Spleen (tissue), 11 donors: ENCODE data around the gene EBF4. TPM values are rescaled to one million over a fixed set of nuclear protein-coding genes. Genes with fewer than 3 reads are reported as not detected.

ENCODE experiments used
- DNase-seq: peaks from one replicate; pipeline ENCODE4 v3.0.0-alpha.2; 2020
- H3K27ac ChIP-seq, 8 donors: fragments of 200-600 bp; sonication (generic) in 7 of 8; 1 replicate in 4 of 8; 2 replicates in 4 of 8; pipeline versions ENCODE4 v1.5.0 to v1.8.0; 2016 to 2021; ENCODE audit warnings: inconsistent platforms in 4 of 8, mild to moderate bottlenecking in 4 of 8, moderate library complexity in 1 of 8
- H3K27me3 ChIP-seq, 7 donors: fragments of 200-600 bp; sonication (generic) in 6 of 7; replicated peaks in 1 of 7; 1 replicate in 4 of 7; 2 replicates in 3 of 7; pipeline versions ENCODE4 v1.5.0 to v1.8.0; 2016 to 2021; ENCODE audit warnings: inconsistent platforms in 3 of 7, mild to moderate bottlenecking in 1 of 7
- H3K36me3 ChIP-seq, 6 donors: fragments of 200-600 bp; sonication (generic) in 5 of 6; 1 replicate in 4 of 6; 2 replicates in 2 of 6; pipeline versions ENCODE4 v1.5.0 to v1.8.0; 2016 to 2021; ENCODE audit warnings: inconsistent platforms in 2 of 6
- H3K4me1 ChIP-seq, 6 donors: fragments of 200-600 bp; sonication (generic) in 5 of 6; 1 replicate in 3 of 6; 2 replicates in 3 of 6; pipeline versions ENCODE4 v1.5.0 to v1.8.0; 2016 to 2021; ENCODE audit warnings: inconsistent platforms in 3 of 6
- H3K4me3 ChIP-seq, 8 donors: fragments of 200-600 bp; sonication (generic) in 7 of 8; 1 replicate in 4 of 8; 2 replicates in 4 of 8; pipeline versions ENCODE4 v1.5.0 to v1.8.0; 2016 to 2021; ENCODE audit warnings: inconsistent platforms in 4 of 8, mild to moderate bottlenecking in 4 of 8, moderate library complexity in 2 of 8
- H3K9me3 ChIP-seq, 8 donors: fragments of 200-600 bp; sonication (generic) in 7 of 8; 1 replicate in 4 of 8; 2 replicates in 4 of 8; pipeline versions ENCODE4 v1.5.0 to v1.8.0; 2016 to 2021; ENCODE audit warnings: inconsistent platforms in 4 of 8
- POLR2A ChIP-seq, 3 donors: fragments of 450-650 bp; IDR thresholded peaks; one replicate each; pipeline ENCODE4 v1.5.1; 2017; ENCODE audit warnings: antibody characterized with exemption in 3 of 3, mild to moderate bottlenecking in 1 of 3
- POLR2AphosphoS5 ChIP-seq, 3 donors: sonication (generic); formaldehyde crosslinking; IDR thresholded peaks; one replicate each; pipeline ENCODE4 v1.5.1; 2017; ENCODE audit warnings: antibody characterized with exemption in 3 of 3
- WGBS, 5 donors: extraction: QIAGEN DNeasy Blood & Tissue Kit in 3 of 5; methylation state at CpG; one replicate each; pipeline versions ENCODE4 v1.1.5 to v1.1.7; 2013 to 2018; 5-methylcytosine and 5-hydroxymethylcytosine counted together
- intact Hi-C: fragments of 100-400 bp; cut with DNase I; formaldehyde crosslinking; loops from one replicate; pipeline ENCODE4 v1.15.0; 2023; ENCODE audit warnings: low total_unique reads
- polyA plus RNA-seq, 3 donors: library from polyadenylated mRNA; stranded (reverse); fragments of 200-250 nt; gene quantifications; one replicate each; pipeline ENCODE4 v1.2.1, GENCODE V29; 2013
- total RNA-seq, 7 donors: library from RNA; depleted of rRNA in 3 of 7; stranded (reverse); fragments of >200 nt in 3 of 7; fragmentation: NEBNext Ultra II Directional in 4 of 7; extraction: Animal tissue kit (Norgen Biotek cat#: 25700) in 4 of 7; gene quantifications; one replicate each; pipeline versions ENCODE4 v1.1.0 to v1.2.1, GENCODE V29; 2016 to 2021
- TF ChIP-seq, protein P1 (sequence below), 11 experiments: fragments of 200-600 bp in 7 of 11; fragments of 450-650 bp in 4 of 11; sonication (generic) in 4 of 11; IDR thresholded peaks in 8 of 11; conservative IDR thresholded peaks in 3 of 11; 1 replicate in 7 of 11; 2 replicates in 4 of 11; pipeline versions ENCODE4 v1.4.0 to v1.8.0; 2016 to 2021; ENCODE audit warnings: antibody characterized with exemption in 11 of 11, inconsistent platforms in 4 of 11, mild to moderate bottlenecking in 1 of 11
- donor health status: healthy with polysubstance abuse.
- donor health status: DM: no; HTN: no; CAD: no; lungs with moderate emphysema.
- donor health status: DM: no; HTN: no; CAD: no.
- donor health status: Bipolar disorder and iron deficiency.
- donor health status: healthy.
- donor health status: DM: no; HTN: no; CAD: no.
- donor health status: DM: yes; HTN: yes; CAD: no.

The EBF4 gene
- total and polyA plus RNA-seq, 10 donors: 2.5 to 19.2 (median 6.4) TPM

DNA sequence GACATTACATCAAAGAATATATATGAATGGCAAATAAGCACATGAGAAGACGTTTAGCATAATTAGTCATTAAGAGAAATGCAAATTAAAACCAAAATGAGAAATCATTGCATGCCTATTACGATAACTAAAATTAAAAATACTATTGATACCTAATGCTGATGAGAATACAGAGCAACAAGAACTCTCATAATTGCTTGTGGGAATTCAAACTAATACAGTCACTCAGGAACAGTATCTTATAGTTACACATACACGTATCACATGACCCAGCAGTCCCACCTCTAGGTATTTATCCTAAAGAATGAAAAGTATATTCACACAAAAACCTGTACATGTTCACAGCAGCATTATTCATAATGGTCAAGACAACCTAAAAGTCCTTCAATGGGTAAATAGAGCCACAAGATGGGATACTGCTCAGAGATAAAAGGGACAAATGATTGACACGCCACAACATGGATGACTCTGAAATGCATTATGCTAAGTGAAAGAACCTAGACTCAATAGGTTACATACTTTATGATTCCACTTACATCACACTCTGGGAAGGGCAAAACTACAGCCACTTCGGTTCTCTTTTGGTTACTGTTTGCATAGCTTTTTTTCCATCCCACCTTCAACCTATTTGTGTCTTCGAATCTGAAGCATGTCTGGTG lies 91.5 kb downstream of the EBF4 start:
- Histone ChIP-seq H3K36me3 (no peaks in the 10 kb centered on the region), H3K27me3 (peaks cover 0 to 11% (median 0%) of the 10 kb centered on the region in 7 donors), H3K4me3 (no peak overlapping the region), H3K4me1 (no peaks in the 10 kb centered on the region), H3K27ac (no peak overlapping the region), H3K9me3 (peaks cover 0 to 12% (median 0%) of the 10 kb centered on the region in 8 donors)
- no peak for DNase-seq
- TF ChIP-seq POLR2AphosphoS5 (IDR thresholded peaks at IDR 0.05) (no peak), POLR2A (IDR thresholded peaks at IDR 0.05) (no peak)
- TF ChIP-seq, protein P1, sequence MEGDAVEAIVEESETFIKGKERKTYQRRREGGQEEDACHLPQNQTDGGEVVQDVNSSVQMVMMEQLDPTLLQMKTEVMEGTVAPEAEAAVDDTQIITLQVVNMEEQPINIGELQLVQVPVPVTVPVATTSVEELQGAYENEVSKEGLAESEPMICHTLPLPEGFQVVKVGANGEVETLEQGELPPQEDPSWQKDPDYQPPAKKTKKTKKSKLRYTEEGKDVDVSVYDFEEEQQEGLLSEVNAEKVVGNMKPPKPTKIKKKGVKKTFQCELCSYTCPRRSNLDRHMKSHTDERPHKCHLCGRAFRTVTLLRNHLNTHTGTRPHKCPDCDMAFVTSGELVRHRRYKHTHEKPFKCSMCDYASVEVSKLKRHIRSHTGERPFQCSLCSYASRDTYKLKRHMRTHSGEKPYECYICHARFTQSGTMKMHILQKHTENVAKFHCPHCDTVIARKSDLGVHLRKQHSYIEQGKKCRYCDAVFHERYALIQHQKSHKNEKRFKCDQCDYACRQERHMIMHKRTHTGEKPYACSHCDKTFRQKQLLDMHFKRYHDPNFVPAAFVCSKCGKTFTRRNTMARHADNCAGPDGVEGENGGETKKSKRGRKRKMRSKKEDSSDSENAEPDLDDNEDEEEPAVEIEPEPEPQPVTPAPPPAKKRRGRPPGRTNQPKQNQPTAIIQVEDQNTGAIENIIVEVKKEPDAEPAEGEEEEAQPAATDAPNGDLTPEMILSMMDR (IDR thresholded peaks at IDR 0.05 in 8 of 11, conservative IDR thresholded peaks at IDR 0.05 in 3 of 11): no peak
- intact Hi-C loops: no loop called here
- WGBS, 5 donors: 73 to 83% (median 74%) methylated on average over 6 of the region's 6 CpGs

- Histone ChIP-seq H3K27me3 (peaks cover 0 to 71% (median 2%) of the 10 kb centered on the region in 7 donors), H3K36me3 (no peaks in the 10 kb centered on the region)
- WGBS, 5 donors: 87 to 95% (median 88%) methylated on average over 6 of the region's 6 CpGs
These were observed 100.9 kb downstream of the EBF4 start for GRCh38 chr20:2793471-2793870.

GRCh38 chr20:2794202-2794748 lies 101.7 kb downstream of the EBF4 start:
- Histone ChIP-seq H3K4me1 (peaks cover 0 to 6% (median 2%) of the 10 kb centered on the region in 6 donors), H3K27me3 (peaks cover 0 to 77% (median 10%) of the 10 kb centered on the region in 7 donors), H3K27ac (no peak overlapping the region), H3K4me3 (no peak overlapping the region), H3K36me3 (no peaks in the 10 kb centered on the region), H3K9me3 (no peaks in the 10 kb centered on the region)
- no peak for DNase-seq
- TF ChIP-seq POLR2AphosphoS5 (IDR thresholded peaks at IDR 0.05): no peak
- TF ChIP-seq, protein P1 (IDR thresholded peaks at IDR 0.05 in 8 of 11, conservative IDR thresholded peaks at IDR 0.05 in 3 of 11): no peak
- TF ChIP-seq POLR2A (IDR thresholded peaks at IDR 0.05): no peak
- whole genome bisulfite sequencing, 5 donors: 91 to 93% (median 91%) methylated on average over 23 of the region's 23 CpGs
- intact Hi-C loops: no loop called here

More at GRCh38 chr20:2793471-2793870, 100.9 kb downstream of the EBF4 start:
- Histone ChIP-seq H3K4me3 (no peak overlapping the region), H3K27ac (no peak overlapping the region), H3K4me1 (no peaks in the 10 kb centered on the region), H3K9me3 (no peaks in the 10 kb centered on the region)
- TF ChIP-seq, protein P1 (IDR thresholded peaks at IDR 0.05 in 8 of 11, conservative IDR thresholded peaks at IDR 0.05 in 3 of 11): no peak
- TF ChIP-seq POLR2AphosphoS5 (IDR thresholded peaks at IDR 0.05) (no peak), POLR2A (IDR thresholded peaks at IDR 0.05) (no peak)
- no peak for DNase-seq
- intact Hi-C loops: no loop called here

DNA sequence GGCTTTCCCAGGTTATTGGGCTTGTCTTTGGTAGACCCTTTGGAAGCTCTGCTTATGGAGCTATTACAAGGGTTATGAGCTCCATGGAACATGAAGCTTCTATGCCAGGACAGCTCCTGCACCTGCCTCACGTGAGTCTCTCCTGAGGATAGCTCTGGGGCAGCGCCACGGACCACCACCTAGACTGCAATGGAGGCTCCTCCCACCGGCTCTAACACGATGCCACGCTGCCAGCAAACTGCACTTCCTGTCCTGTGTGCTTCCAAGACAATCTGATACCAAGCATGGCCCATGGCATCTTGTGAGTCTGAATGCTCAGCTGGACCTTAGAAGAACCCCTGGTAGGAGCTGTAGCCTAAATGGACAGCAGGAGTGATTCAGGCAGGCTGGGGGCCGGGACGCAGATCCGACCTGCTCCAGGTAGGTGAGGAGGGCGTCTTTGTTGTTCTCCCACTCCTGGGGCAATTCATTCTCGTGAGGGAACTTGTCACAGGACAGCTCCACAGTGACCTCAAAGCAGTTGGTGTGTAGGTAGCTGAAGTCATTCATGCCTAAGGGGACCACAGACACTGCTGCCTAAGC lies 102.4 kb downstream of the EBF4 start:
- intact Hi-C loops: no loop called here
- 77 to 86% (median 83%) methylated on average over 10 to 11 of the region's 11 CpGs for WGBS, 5 donors
- peaks cover 0 to 77% (median 17%) of the 10 kb centered on the region in 7 donors for H3K27me3 ChIP-seq

More for the DNA sequence above, 102.4 kb downstream of the EBF4 start:
- no peak for DNase-seq
- Histone ChIP-seq H3K27ac (no peak overlapping the region), H3K4me1 (peaks cover 2 to 12% (median 9%) of the 10 kb centered on the region in 6 donors), H3K9me3 (no peaks in the 10 kb centered on the region), H3K4me3 (no peak overlapping the region), H3K36me3 (no peaks in the 10 kb centered on the region)
- no peak for TF ChIP-seq POLR2A (IDR thresholded peaks at IDR 0.05)
- TF ChIP-seq, protein P1 (IDR thresholded peaks at IDR 0.05 in 8 of 11, conservative IDR thresholded peaks at IDR 0.05 in 3 of 11): no peak
- TF ChIP-seq POLR2AphosphoS5 (IDR thresholded peaks at IDR 0.05): no peak
